ENCODE data around the gene RBM3. TPM values are rescaled to one million over a fixed set of nuclear protein-coding genes. Genes with fewer than 3 reads are reported as not detected.

The RBM3 gene
- total RNA-seq, 2 donors from 2014 or later: 184 to 194 TPM

DNA sequence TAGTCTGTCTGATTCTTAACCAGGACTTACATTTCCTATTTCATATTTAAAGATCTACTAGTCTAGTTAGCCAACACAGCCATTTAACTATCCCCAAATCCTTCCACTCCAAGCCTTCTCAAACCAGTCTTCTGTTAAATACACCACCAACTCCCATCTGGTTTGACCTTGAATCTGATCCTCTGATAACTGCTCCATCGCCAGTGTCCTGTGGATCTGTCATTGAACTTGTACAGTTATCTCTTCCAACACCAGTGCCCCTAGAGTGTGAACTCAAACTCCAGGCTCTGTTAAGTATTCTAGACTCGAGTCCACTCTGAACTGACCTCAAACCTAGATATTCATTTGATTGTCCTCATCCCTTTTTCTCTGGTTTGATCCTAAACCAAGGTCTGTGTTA lies 37.4 kb downstream of the RBM3 start:
- no peaks in the 10 kb centered on the region for H3K36me3 ChIP-seq (replicated peaks in 1 of 2; ENCODE audit: insufficient read depth in 1 of 2, low read depth in 2 of 2)
- H3K27me3 ChIP-seq: no peaks in the 10 kb centered on the region
- H3K9me3 ChIP-seq: no peaks in the 10 kb centered on the region
- 31% methylated on average over 2 of the region's 2 CpGs for WGBS, 2 donors
- TF ChIP-seq POLR2A (IDR thresholded peaks at IDR 0.05): no peak
- TF ChIP-seq, protein P1, sequence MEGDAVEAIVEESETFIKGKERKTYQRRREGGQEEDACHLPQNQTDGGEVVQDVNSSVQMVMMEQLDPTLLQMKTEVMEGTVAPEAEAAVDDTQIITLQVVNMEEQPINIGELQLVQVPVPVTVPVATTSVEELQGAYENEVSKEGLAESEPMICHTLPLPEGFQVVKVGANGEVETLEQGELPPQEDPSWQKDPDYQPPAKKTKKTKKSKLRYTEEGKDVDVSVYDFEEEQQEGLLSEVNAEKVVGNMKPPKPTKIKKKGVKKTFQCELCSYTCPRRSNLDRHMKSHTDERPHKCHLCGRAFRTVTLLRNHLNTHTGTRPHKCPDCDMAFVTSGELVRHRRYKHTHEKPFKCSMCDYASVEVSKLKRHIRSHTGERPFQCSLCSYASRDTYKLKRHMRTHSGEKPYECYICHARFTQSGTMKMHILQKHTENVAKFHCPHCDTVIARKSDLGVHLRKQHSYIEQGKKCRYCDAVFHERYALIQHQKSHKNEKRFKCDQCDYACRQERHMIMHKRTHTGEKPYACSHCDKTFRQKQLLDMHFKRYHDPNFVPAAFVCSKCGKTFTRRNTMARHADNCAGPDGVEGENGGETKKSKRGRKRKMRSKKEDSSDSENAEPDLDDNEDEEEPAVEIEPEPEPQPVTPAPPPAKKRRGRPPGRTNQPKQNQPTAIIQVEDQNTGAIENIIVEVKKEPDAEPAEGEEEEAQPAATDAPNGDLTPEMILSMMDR (IDR thresholded peaks at IDR 0.05): no peak
- intact Hi-C loops (cut with DNase I): no loop called here
- ATAC-seq (no peak), DNase-seq (no peak)
- no peak overlapping the region for H3K4me3 ChIP-seq
- H3K27ac ChIP-seq: no peak overlapping the region
- no peaks in the 10 kb centered on the region for H3K4me1 ChIP-seq

DNA sequence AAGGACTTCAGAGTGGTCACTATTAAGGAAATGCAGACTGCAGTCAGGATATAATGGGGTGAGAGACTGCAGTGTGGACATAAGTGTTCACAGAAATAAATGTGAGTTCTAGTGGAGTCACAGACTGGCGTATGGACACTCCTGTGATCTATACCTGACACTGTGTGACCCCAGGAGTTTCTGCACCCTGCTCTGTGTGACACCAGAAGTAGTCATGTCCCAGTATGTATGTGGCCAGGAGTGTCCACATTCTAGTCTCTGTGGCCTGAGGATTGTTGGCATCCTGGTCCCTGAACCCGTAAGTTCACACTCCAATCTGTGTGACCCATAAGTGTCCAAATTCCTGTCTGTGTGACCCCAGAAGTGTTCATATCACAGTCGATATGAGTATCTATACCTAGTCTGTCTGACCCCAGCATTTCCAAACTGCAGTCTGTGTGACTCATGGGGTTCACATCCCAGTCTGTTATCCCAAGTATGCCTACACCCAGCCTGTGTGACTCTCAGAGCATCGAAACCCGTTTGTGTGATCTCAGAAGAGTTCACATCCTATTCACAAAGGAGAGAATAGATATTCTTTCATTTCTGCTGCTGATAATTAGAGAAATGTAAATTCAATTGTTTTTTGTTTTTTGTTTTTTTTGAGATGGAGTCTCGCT lies 39.3 kb downstream of the RBM3 start:
- 76 to 100% methylated on average over 1 to 4 of the region's 6 CpGs for WGBS, 2 donors
- no peaks in the 10 kb centered on the region for H3K36me3 ChIP-seq (replicated peaks in 1 of 2; ENCODE audit: insufficient read depth in 1 of 2, low read depth in 2 of 2)
- intact Hi-C loops (cut with DNase I): no loop called here
- H3K27ac ChIP-seq: no peak overlapping the region
- no peak overlapping the region for H3K4me3 ChIP-seq
- ATAC-seq (no peak), DNase-seq (no peak)
- H3K9me3 ChIP-seq: no peaks in the 10 kb centered on the region
- no peaks in the 10 kb centered on the region for H3K4me1 ChIP-seq
- H3K27me3 ChIP-seq: no peaks in the 10 kb centered on the region
- TF ChIP-seq, protein P1 (IDR thresholded peaks at IDR 0.05): no peak
- TF ChIP-seq POLR2A (IDR thresholded peaks at IDR 0.05): no peak

DNA sequence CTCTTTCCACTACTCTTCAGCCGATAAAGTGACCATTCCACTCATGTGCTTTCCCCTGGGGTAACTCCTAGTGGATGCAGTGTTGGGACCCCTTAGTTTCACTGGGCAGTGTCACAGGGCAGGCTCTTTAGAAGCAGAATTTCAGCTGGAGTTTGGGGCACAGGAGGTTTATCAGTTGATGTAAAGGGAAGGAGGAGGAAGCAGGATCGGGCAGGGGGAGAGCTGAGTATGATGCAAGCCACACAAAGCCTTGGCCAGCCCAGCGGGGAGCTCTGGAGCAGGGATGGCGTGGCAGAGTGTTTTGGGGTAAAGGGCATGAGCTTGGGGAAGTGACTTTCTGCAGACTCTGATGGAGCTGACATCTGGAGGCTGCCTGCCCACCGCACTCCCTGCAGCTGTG lies 42.3 kb downstream of the RBM3 start:
- H3K4me1 ChIP-seq: no peaks in the 10 kb centered on the region
- no peak overlapping the region for H3K4me3 ChIP-seq
- intact Hi-C loops (cut with DNase I): no loop called here
- ATAC-seq (no peak), DNase-seq (no peak)
- TF ChIP-seq, protein P1 (IDR thresholded peaks at IDR 0.05): no peak
- TF ChIP-seq POLR2A (IDR thresholded peaks at IDR 0.05): no peak
- no peaks in the 10 kb centered on the region for H3K36me3 ChIP-seq (replicated peaks in 1 of 2; ENCODE audit: insufficient read depth in 1 of 2, low read depth in 2 of 2)
- H3K9me3 ChIP-seq: no peaks in the 10 kb centered on the region
- 30 to 48% methylated on average over 2 to 4 of the region's 5 CpGs for WGBS, 2 donors
- no peak overlapping the region for H3K27ac ChIP-seq
- H3K27me3 ChIP-seq: no peaks in the 10 kb centered on the region

DNA sequence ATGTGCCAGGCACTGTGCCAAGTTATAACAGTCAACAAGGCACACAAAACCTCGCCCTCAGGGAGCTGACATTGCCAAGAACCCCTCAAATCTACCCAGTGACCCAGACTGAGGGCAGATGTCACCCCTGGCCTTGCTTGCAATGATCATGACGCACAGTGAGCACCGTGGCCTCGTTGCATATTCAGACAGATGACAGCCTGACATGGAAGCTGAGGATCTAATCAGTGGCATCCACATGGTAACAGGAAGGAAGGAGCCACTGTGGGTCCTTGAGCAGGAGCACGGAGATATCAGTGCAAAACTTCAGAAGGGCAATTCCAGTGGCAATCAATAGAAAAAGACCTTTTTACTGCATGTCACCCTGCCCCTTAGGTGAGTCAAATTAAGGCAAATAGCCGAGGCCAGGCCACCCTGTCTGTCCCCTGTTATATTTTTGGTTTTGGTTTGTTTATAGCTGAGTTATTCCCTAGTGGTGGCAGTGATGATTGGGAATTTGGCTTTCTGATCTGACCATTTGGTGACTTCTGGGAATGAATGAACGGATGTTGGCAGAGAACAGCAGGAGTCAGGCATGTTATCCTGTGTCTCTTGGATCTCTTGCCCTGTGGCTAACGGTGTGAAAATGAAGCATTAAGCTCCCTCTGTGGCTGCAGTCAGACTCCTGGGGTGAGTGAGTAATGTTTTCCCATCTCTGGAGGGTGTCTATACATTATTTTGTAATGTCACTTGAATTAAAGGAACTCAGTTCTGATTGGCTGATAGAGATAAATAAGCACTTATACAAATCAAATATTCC lies 43.5 kb downstream of the RBM3 start:
- DNase-seq (no peak), ATAC-seq (no peak)
- no peaks in the 10 kb centered on the region for H3K4me1 ChIP-seq
- intact Hi-C loops (cut with DNase I): no loop called here
- no peak overlapping the region for H3K27ac ChIP-seq
- no peaks in the 10 kb centered on the region for H3K27me3 ChIP-seq
- 20 to 25% methylated on average over 3 to 7 of the region's 8 CpGs for WGBS, 2 donors
- no peak overlapping the region for H3K4me3 ChIP-seq
- H3K36me3 ChIP-seq (replicated peaks in 1 of 2; ENCODE audit: insufficient read depth in 1 of 2, low read depth in 2 of 2): no peaks in the 10 kb centered on the region
- no peaks in the 10 kb centered on the region for H3K9me3 ChIP-seq
- TF ChIP-seq, protein P1 (IDR thresholded peaks at IDR 0.05): no peak
- TF ChIP-seq POLR2A (IDR thresholded peaks at IDR 0.05): no peak

Data from body of pancreas (tissue), 4 donors.